Upper lobe of left lung (tissue), 4 donors: Measurements from ENCODE around the gene NEURL3.

Source experiments
- CTCF ChIP-seq, 6 experiments: fragments of 450-650 bp in 4 of 6; fragments of 200-600 bp in 2 of 6; sonication (generic) in 2 of 6; IDR thresholded peaks; one replicate each; pipeline ENCODE4 v1.5.1; 2016 to 2019; ENCODE audit warnings: antibody characterized with exemption in 6 of 6
- POLR2A ChIP-seq, 4 donors: fragments of 450-650 bp; IDR thresholded peaks; one replicate each; pipeline ENCODE4 v1.5.1; 2016 to 2017; ENCODE audit warnings: antibody characterized with exemption in 4 of 4, mild to moderate bottlenecking in 2 of 4
- POLR2AphosphoS5 ChIP-seq, 2 donors: sonication (generic); formaldehyde crosslinking; IDR thresholded peaks; one replicate each; pipeline ENCODE4 v1.5.1; 2017; ENCODE audit warnings: antibody characterized with exemption in 2 of 2

GRCh38 chr2:96546797-96547196 is 41.6 kb upstream of the NEURL3 start:
- no peak for TF ChIP-seq CTCF (IDR thresholded peaks at IDR 0.05)
- TF ChIP-seq POLR2A (IDR thresholded peaks at IDR 0.05) = no peak
- no peak for TF ChIP-seq POLR2AphosphoS5 (IDR thresholded peaks at IDR 0.05)
